Activated CD4-positive, alpha-beta T cell treated with anti-CD3 and anti-CD28 coated beads, Interleukin-2, amount 10 ng/mL, durations not matched to agents 24 days and 14 days (primary cell): ENCODE measurements around the gene MAGI1. TPM values are rescaled to one million over a fixed set of nuclear protein-coding genes. Genes with fewer than 3 reads are reported as not detected.
"Not testable (repeated sequence)": the region's sequence is repeated elsewhere in the genome, so short reads cannot be mapped to it uniquely, and the experiment has no call there.

Experiments
- DNase-seq: peaks from one replicate; pipeline ENCODE4 v3.0.0; 2022
- H3K27ac Mint-ChIP-seq: one replicate; pipeline ENCODE4 v1.8.0; 2022; ENCODE audit warnings: mild to moderate bottlenecking, mixed read lengths
- H3K27me3 Mint-ChIP-seq: one replicate; pipeline ENCODE4 v1.8.0; 2022; ENCODE audit warnings: mixed read lengths
- H3K36me3 Mint-ChIP-seq: one replicate; pipeline ENCODE4 v1.8.0; 2022; ENCODE audit warnings: low read depth, mild to moderate bottlenecking, mixed read lengths
- H3K4me1 Mint-ChIP-seq: one replicate; pipeline ENCODE4 v1.8.0; 2021; ENCODE audit warnings: mixed read lengths
- H3K4me3 Mint-ChIP-seq: one replicate; pipeline ENCODE4 v1.8.0; 2022; ENCODE audit warnings: mild to moderate bottlenecking, moderate library complexity, mixed read lengths
- H3K9me3 Mint-ChIP-seq: one replicate; pipeline ENCODE4 v1.8.0; 2021; ENCODE audit warnings: mixed read lengths
- intact Hi-C: fragments of 100-400 bp; cut with micrococcal nuclease; formaldehyde crosslinking; loops from one replicate; pipeline ENCODE4 v1.15.1; 2023
- total RNA-seq: library from RNA; stranded (reverse); gene quantifications from 2 replicates; pipeline ENCODE4 v1.2.3, GENCODE V29; 2022

The MAGI1 gene
- total RNA-seq, 1 donor from 2014 or later: 2.0 TPM

- DNase-seq: no peak
- no peaks in the 10 kb centered on the region for H3K9me3 Mint-ChIP-seq
- intact Hi-C loops: no loop called here
- H3K36me3 Mint-ChIP-seq: no peaks in the 10 kb centered on the region
- H3K4me1 Mint-ChIP-seq: no peaks in the 10 kb centered on the region
- H3K27ac Mint-ChIP-seq: no peak overlapping the region
- no peak overlapping the region for H3K4me3 Mint-ChIP-seq
- H3K27me3 Mint-ChIP-seq: no peaks in the 10 kb centered on the region
Observed at GRCh38 chr3:65577843-65578430, 460.8 kb downstream of the MAGI1 start.

GRCh38 chr3:65576966-65577365 lies 461.8 kb downstream of the MAGI1 start:
- intact Hi-C loops: no loop called here
- Mint-ChIP-seq H3K27ac (no peak overlapping the region), H3K4me3 (no peak overlapping the region), H3K4me1 (no peaks in the 10 kb centered on the region), H3K27me3 (no peaks in the 10 kb centered on the region), H3K9me3 (no peaks in the 10 kb centered on the region), H3K36me3 (no peaks in the 10 kb centered on the region)
- DNase-seq: no peak

- Mint-ChIP-seq H3K36me3 (no peaks in the 10 kb centered on the region), H3K4me1 (no peaks in the 10 kb centered on the region), H3K9me3 (no peaks in the 10 kb centered on the region), H3K4me3 (no peak overlapping the region), H3K27me3 (no peaks in the 10 kb centered on the region), H3K27ac (no peak overlapping the region)
- no peak for DNase-seq
- intact Hi-C loops: no loop called here
Observed at GRCh38 chr3:65576228-65576627, 462.5 kb downstream of the MAGI1 start.

GRCh38 chr3:65575376-65575840 lies 463.3 kb downstream of the MAGI1 start:
- Mint-ChIP-seq H3K4me1 (no peaks in the 10 kb centered on the region), H3K9me3 (no peaks in the 10 kb centered on the region)
- intact Hi-C loops: no loop called here

GRCh38 chr3:65573548-65574116 lies 465.1 kb downstream of the MAGI1 start:
- Mint-ChIP-seq H3K9me3 (no peaks in the 10 kb centered on the region), H3K4me1 (no peaks in the 10 kb centered on the region), H3K27ac (no peak overlapping the region), H3K27me3 (no peaks in the 10 kb centered on the region), H3K4me3 (no peak overlapping the region), H3K36me3 (no peaks in the 10 kb centered on the region)
- no peak for DNase-seq
- intact Hi-C loops: no loop called here

More at GRCh38 chr3:65575376-65575840, 463.3 kb downstream of the MAGI1 start:
- no peak for DNase-seq
- Mint-ChIP-seq H3K27me3 (no peaks in the 10 kb centered on the region), H3K4me3 (no peak overlapping the region), H3K27ac (no peak overlapping the region), H3K36me3 (no peaks in the 10 kb centered on the region)

GRCh38 chr3:65572175-65572777 lies 466.4 kb downstream of the MAGI1 start:
- intact Hi-C loops: no loop called here
- Mint-ChIP-seq H3K36me3 (no peaks in the 10 kb centered on the region), H3K4me3 (no peak overlapping the region), H3K4me1 (no peaks in the 10 kb centered on the region), H3K27ac (no peak overlapping the region), H3K27me3 (no peaks in the 10 kb centered on the region), H3K9me3 (no peaks in the 10 kb centered on the region)
- no peak for DNase-seq

GRCh38 chr3:65569845-65570405 lies 468.8 kb downstream of the MAGI1 start:
- H3K9me3 Mint-ChIP-seq: no peaks in the 10 kb centered on the region
- no peaks in the 10 kb centered on the region for H3K36me3 Mint-ChIP-seq
- H3K4me1 Mint-ChIP-seq: no peaks in the 10 kb centered on the region
- intact Hi-C loops: no loop called here
- no peak for DNase-seq
- H3K27ac Mint-ChIP-seq: no peak overlapping the region
- H3K27me3 Mint-ChIP-seq: no peaks in the 10 kb centered on the region
- H3K4me3 Mint-ChIP-seq: no peak overlapping the region

GRCh38 chr3:65569129-65569528 lies 469.6 kb downstream of the MAGI1 start:
- H3K27ac Mint-ChIP-seq: no peak overlapping the region
- H3K4me1 Mint-ChIP-seq: no peaks in the 10 kb centered on the region
- no peaks in the 10 kb centered on the region for H3K36me3 Mint-ChIP-seq
- H3K9me3 Mint-ChIP-seq: no peaks in the 10 kb centered on the region
- DNase-seq: no peak
- no peak overlapping the region for H3K4me3 Mint-ChIP-seq
- H3K27me3 Mint-ChIP-seq: no peaks in the 10 kb centered on the region
- intact Hi-C loops: no loop called here

GRCh38 chr3:65568497-65568896 lies 470.2 kb downstream of the MAGI1 start:
- Mint-ChIP-seq H3K9me3 (no peaks in the 10 kb centered on the region), H3K27me3 (no peaks in the 10 kb centered on the region), H3K4me1 (no peaks in the 10 kb centered on the region), H3K27ac (no peak overlapping the region), H3K36me3 (no peaks in the 10 kb centered on the region), H3K4me3 (no peak overlapping the region)
- intact Hi-C loops: no loop called here
- no peak for DNase-seq

GRCh38 chr3:65565744-65566143 lies 473.0 kb downstream of the MAGI1 start:
- intact Hi-C loops, H3K9me3 Mint-ChIP-seq, DNase-seq: not testable (repeated sequence)

GRCh38 chr3:65564483-65564882 lies 474.2 kb downstream of the MAGI1 start:
- H3K4me3 Mint-ChIP-seq: no peak overlapping the region
- no peak for DNase-seq
- no peaks in the 10 kb centered on the region for H3K4me1 Mint-ChIP-seq
- H3K9me3 Mint-ChIP-seq: no peaks in the 10 kb centered on the region
- intact Hi-C loops: no loop called here
- H3K36me3 Mint-ChIP-seq: no peaks in the 10 kb centered on the region
- no peaks in the 10 kb centered on the region for H3K27me3 Mint-ChIP-seq
- H3K27ac Mint-ChIP-seq: no peak overlapping the region

More at GRCh38 chr3:65565744-65566143, 473.0 kb downstream of the MAGI1 start:
- not testable (repeated sequence) for H3K27me3 Mint-ChIP-seq, H3K27ac Mint-ChIP-seq, H3K36me3 Mint-ChIP-seq, H3K4me1 Mint-ChIP-seq, H3K4me3 Mint-ChIP-seq

GRCh38 chr3:65563861-65564260 lies 474.9 kb downstream of the MAGI1 start:
- H3K36me3 Mint-ChIP-seq: no peaks in the 10 kb centered on the region
- H3K4me1 Mint-ChIP-seq: no peaks in the 10 kb centered on the region
- H3K4me3 Mint-ChIP-seq: no peak overlapping the region
- H3K27me3 Mint-ChIP-seq: no peaks in the 10 kb centered on the region
- no peak for DNase-seq
- intact Hi-C loops: no loop called here
- no peak overlapping the region for H3K27ac Mint-ChIP-seq
- H3K9me3 Mint-ChIP-seq: no peaks in the 10 kb centered on the region

- Mint-ChIP-seq H3K4me3 (no peak overlapping the region), H3K36me3 (no peaks in the 10 kb centered on the region), H3K27ac (no peak overlapping the region), H3K27me3 (no peaks in the 10 kb centered on the region), H3K4me1 (no peaks in the 10 kb centered on the region), H3K9me3 (no peaks in the 10 kb centered on the region)
- intact Hi-C loops: no loop called here
- DNase-seq: no peak
Observed at GRCh38 chr3:65562447-65562846, 476.3 kb downstream of the MAGI1 start.

GRCh38 chr3:65561617-65562016 lies 477.1 kb downstream of the MAGI1 start:
- Mint-ChIP-seq H3K4me3 (no peak overlapping the region), H3K9me3 (peaks cover 3% of the 10 kb centered on the region), H3K27me3 (no peaks in the 10 kb centered on the region), H3K36me3 (no peaks in the 10 kb centered on the region), H3K27ac (no peak overlapping the region), H3K4me1 (no peaks in the 10 kb centered on the region)
- intact Hi-C loops: no loop called here
- DNase-seq: no peak
